H1 (cell line): ENCODE results near the gene F5. TPM values are rescaled to one million over a fixed set of nuclear protein-coding genes. Genes with fewer than 3 reads are reported as not detected.

ENCODE experiments used
- ATF3 ChIP-seq: IDR thresholded peaks from 2 replicates; pipeline ENCODE4 v1.6.1; 2011; ENCODE audit warnings: low read depth, mild to moderate bottlenecking, low read length; ENCODE audit not compliant: insufficient read depth
- BACH1 ChIP-seq: IDR thresholded peaks from 2 replicates; pipeline ENCODE4 v1.6.1; 2012; ENCODE audit warnings: low read length, improper control_type of control experiment
- JUN ChIP-seq: IDR thresholded peaks from 2 replicates; pipeline ENCODE4 v1.6.1; 2011; ENCODE audit warnings: low read depth, mild to moderate bottlenecking, improper control_type of control experiment, low read length
- TAF7 ChIP-seq: optimal IDR thresholded peaks from 2 replicates; pipeline ENCODE3; 2011; ENCODE audit warnings: low read depth, mild to moderate bottlenecking, inconsistent platforms, low read length, moderate library complexity, borderline replicate concordance
- USF2 ChIP-seq: IDR thresholded peaks from 2 replicates; pipeline ENCODE4 v1.6.1; 2011; ENCODE audit warnings: low read length, improper control_type of control experiment
- polyA plus RNA-seq, 7 experiments: library from polyadenylated mRNA; depleted of rRNA in 3 of 7; stranded (reverse) in 5 of 7; unstranded in 2 of 7; fragments of >200 nt in 5 of 7; fragments of 200-250 nt in 2 of 7; gene quantifications; 1 replicate in 5 of 7; 2 replicates in 1 of 7; 4 replicates in 1 of 7; pipeline versions ENCODE4 v1.2.1 to v1.2.3, GENCODE V29; 2011 to 2013; ENCODE audit warnings: missing spikeins in 2 of 7, mixed read lengths in 2 of 7
- total RNA-seq: library from RNA; stranded (reverse); fragmentation: NEBNext Ultra II Directional; extraction: Animal tissue kit (Norgen Biotek cat#: 25700); gene quantifications from 2 replicates; pipeline ENCODE4 v1.2.1, GENCODE V29; 2021
- TF ChIP-seq, protein P1 (sequence below): fragments of 300-600 bp; sonication (generic); IDR thresholded peaks from 2 replicates; pipeline ENCODE4 v1.7.1; 2012; ENCODE audit warnings: low read length, moderate library complexity, mild to moderate bottlenecking, inconsistent platforms; ENCODE audit not compliant: insufficient replicate concordance
- TF ChIP-seq, protein P2 (sequence below), 3 experiments: IDR thresholded peaks; 1 replicate in 2 of 3; 2 replicates in 1 of 3; pipeline versions ENCODE4 v1.5.1 to v1.6.1; 2011; ENCODE audit warnings: low read length in 3 of 3, mild to moderate bottlenecking in 3 of 3, inconsistent platforms in 2 of 3, low read depth in 1 of 3, moderate library complexity in 1 of 3; ENCODE audit not compliant: insufficient read depth in 1 of 3; ENCODE audit errors: control extremely low read depth in 1 of 3

The F5 gene
- total and polyA plus RNA-seq, 2 of the 8 experiments (the other 6 are each of a cell fraction or from before 2014, with no cell fraction given), result 0.04 to 0.06 TPM

GRCh38 chr1:169484101-169484500, 102.2 kb downstream of the F5 start (continued):
- TF ChIP-seq, protein P1, sequence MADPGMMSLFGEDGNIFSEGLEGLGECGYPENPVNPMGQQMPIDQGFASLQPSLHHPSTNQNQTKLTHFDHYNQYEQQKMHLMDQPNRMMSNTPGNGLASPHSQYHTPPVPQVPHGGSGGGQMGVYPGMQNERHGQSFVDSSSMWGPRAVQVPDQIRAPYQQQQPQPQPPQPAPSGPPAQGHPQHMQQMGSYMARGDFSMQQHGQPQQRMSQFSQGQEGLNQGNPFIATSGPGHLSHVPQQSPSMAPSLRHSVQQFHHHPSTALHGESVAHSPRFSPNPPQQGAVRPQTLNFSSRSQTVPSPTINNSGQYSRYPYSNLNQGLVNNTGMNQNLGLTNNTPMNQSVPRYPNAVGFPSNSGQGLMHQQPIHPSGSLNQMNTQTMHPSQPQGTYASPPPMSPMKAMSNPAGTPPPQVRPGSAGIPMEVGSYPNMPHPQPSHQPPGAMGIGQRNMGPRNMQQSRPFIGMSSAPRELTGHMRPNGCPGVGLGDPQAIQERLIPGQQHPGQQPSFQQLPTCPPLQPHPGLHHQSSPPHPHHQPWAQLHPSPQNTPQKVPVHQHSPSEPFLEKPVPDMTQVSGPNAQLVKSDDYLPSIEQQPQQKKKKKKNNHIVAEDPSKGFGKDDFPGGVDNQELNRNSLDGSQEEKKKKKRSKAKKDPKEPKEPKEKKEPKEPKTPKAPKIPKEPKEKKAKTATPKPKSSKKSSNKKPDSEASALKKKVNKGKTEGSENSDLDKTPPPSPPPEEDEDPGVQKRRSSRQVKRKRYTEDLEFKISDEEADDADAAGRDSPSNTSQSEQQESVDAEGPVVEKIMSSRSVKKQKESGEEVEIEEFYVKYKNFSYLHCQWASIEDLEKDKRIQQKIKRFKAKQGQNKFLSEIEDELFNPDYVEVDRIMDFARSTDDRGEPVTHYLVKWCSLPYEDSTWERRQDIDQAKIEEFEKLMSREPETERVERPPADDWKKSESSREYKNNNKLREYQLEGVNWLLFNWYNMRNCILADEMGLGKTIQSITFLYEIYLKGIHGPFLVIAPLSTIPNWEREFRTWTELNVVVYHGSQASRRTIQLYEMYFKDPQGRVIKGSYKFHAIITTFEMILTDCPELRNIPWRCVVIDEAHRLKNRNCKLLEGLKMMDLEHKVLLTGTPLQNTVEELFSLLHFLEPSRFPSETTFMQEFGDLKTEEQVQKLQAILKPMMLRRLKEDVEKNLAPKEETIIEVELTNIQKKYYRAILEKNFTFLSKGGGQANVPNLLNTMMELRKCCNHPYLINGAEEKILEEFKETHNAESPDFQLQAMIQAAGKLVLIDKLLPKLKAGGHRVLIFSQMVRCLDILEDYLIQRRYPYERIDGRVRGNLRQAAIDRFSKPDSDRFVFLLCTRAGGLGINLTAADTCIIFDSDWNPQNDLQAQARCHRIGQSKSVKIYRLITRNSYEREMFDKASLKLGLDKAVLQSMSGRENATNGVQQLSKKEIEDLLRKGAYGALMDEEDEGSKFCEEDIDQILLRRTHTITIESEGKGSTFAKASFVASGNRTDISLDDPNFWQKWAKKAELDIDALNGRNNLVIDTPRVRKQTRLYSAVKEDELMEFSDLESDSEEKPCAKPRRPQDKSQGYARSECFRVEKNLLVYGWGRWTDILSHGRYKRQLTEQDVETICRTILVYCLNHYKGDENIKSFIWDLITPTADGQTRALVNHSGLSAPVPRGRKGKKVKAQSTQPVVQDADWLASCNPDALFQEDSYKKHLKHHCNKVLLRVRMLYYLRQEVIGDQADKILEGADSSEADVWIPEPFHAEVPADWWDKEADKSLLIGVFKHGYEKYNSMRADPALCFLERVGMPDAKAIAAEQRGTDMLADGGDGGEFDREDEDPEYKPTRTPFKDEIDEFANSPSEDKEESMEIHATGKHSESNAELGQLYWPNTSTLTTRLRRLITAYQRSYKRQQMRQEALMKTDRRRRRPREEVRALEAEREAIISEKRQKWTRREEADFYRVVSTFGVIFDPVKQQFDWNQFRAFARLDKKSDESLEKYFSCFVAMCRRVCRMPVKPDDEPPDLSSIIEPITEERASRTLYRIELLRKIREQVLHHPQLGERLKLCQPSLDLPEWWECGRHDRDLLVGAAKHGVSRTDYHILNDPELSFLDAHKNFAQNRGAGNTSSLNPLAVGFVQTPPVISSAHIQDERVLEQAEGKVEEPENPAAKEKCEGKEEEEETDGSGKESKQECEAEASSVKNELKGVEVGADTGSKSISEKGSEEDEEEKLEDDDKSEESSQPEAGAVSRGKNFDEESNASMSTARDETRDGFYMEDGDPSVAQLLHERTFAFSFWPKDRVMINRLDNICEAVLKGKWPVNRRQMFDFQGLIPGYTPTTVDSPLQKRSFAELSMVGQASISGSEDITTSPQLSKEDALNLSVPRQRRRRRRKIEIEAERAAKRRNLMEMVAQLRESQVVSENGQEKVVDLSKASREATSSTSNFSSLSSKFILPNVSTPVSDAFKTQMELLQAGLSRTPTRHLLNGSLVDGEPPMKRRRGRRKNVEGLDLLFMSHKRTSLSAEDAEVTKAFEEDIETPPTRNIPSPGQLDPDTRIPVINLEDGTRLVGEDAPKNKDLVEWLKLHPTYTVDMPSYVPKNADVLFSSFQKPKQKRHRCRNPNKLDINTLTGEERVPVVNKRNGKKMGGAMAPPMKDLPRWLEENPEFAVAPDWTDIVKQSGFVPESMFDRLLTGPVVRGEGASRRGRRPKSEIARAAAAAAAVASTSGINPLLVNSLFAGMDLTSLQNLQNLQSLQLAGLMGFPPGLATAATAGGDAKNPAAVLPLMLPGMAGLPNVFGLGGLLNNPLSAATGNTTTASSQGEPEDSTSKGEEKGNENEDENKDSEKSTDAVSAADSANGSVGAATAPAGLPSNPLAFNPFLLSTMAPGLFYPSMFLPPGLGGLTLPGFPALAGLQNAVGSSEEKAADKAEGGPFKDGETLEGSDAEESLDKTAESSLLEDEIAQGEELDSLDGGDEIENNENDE, result no peak
- TF ChIP-seq ATF3, result no peak
- TF ChIP-seq BACH1, result no peak
- TF ChIP-seq USF2, result no peak
- TF ChIP-seq JUN, result no peak
- TF ChIP-seq, protein P2, sequence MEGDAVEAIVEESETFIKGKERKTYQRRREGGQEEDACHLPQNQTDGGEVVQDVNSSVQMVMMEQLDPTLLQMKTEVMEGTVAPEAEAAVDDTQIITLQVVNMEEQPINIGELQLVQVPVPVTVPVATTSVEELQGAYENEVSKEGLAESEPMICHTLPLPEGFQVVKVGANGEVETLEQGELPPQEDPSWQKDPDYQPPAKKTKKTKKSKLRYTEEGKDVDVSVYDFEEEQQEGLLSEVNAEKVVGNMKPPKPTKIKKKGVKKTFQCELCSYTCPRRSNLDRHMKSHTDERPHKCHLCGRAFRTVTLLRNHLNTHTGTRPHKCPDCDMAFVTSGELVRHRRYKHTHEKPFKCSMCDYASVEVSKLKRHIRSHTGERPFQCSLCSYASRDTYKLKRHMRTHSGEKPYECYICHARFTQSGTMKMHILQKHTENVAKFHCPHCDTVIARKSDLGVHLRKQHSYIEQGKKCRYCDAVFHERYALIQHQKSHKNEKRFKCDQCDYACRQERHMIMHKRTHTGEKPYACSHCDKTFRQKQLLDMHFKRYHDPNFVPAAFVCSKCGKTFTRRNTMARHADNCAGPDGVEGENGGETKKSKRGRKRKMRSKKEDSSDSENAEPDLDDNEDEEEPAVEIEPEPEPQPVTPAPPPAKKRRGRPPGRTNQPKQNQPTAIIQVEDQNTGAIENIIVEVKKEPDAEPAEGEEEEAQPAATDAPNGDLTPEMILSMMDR (IDR thresholded peaks at IDR 0.05; ENCODE audit: control extremely low read depth in 1 of 3, insufficient read depth in 1 of 3, low read depth in 1 of 3, low read length in 3 of 3), result no peak
- no peak for TF ChIP-seq TAF7
